ENCODE data around the gene SZRD1. TPM values are rescaled to one million over a fixed set of nuclear protein-coding genes. Genes with fewer than 3 reads are reported as not detected.

Gene SZRD1
- total and polyA plus RNA-seq, 2 of the 8 experiments (the other 6 are each of a cell fraction or from before 2014, with no cell fraction given) = 97.8 to 108 TPM

DNA sequence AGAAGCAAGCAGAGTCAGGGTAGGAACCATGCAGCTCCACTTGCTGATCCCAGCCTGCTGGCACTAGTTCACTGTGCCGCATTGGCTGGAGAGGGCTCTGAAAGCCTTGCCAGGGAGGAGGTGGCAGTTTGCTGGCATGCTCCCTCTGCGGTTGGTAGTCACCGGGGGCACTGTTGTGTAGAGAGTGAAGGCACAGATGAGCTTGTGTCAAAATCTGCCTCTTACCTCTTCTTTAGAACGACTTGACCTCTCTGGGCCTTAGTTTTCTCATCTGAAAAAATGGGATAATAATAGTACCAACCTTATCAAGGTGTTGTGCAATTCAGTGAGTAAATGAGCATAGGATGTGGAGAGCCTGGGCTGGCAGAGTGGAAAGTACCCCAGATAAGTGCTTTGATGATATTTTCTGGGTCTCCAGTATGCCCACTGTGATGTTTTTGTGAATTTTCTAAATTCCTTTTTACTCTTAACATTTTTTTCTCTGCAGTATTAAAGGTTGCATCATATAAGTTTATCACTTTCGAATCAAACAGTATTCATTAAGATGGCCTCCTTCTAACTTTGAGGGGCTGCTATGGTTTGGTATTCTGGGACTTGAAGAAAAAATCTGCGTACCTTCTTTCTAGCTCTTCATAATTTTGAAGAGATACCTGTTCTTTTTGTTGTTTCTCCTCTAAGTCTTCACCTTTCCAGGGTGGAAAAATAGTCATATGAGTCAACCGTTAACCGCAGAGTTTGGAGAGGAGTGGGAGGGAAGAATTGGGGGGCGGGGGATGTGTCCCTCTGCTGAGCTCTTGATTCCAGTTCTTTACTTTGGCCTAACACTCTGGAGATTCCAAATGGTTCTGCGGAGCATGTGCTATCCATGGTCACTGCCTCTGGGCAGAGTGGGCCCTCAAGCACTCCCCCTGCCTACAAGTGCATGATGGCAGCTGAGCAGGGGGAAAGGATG is 26.8 kb downstream of the SZRD1 start:
- peaks cover 4 to 50% of the 10 kb centered on the region in 2 experiments; a peak in 3 of 4 replicates for H3K79me2 ChIP-seq (ENCODE audit: control insufficient read depth in 1 of 2, insufficient read depth in 2 of 2, low read length in 2 of 2)
- POLR2A ChIA-PET (ENCODE audit: partially characterized antibody) = interaction anchor here (1.5 kb wide), 1 partner anchor 20 kb away, joined by 3 read pairs; no protein-coding TSS in a partner anchor
- no peak overlapping the region for H3K4me2 ChIP-seq (ENCODE audit: insufficient read depth in 1 of 2, low read depth in 2 of 2, low read length in 2 of 2)
- TF ChIP-seq CHD1 (IDR thresholded peaks at IDR 0.05; ENCODE audit: low read depth, low read length) = no peak
- TF ChIP-seq GABPA (IDR thresholded peaks at IDR 0.05; ENCODE audit: borderline replicate concordance, insufficient read depth, low read length) = no peak
- no peak for TF ChIP-seq CTBP2 (IDR thresholded peaks at IDR 0.05; ENCODE audit: borderline replicate concordance, insufficient read depth, insufficient read length, low read length)
- TF ChIP-seq, protein P1, sequence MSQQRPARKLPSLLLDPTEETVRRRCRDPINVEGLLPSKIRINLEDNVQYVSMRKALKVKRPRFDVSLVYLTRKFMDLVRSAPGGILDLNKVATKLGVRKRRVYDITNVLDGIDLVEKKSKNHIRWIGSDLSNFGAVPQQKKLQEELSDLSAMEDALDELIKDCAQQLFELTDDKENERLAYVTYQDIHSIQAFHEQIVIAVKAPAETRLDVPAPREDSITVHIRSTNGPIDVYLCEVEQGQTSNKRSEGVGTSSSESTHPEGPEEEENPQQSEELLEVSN (IDR thresholded peaks at IDR 0.05) = no peak
- TF ChIP-seq RAD21 (IDR thresholded peaks at IDR 0.05 in 1 of 2, conservative IDR thresholded peaks at IDR 0.05 in 1 of 2; ENCODE audit: low read depth in 2 of 2, low read length in 2 of 2) = peak; percentile 21 to 23; a peak in 2 of 4 replicates
- no peak for TF ChIP-seq EZH2 (IDR thresholded peaks at IDR 0.05; ENCODE audit: low read depth, low read length, severe bottlenecking)
- no peak for TF ChIP-seq EGR1 (IDR thresholded peaks at IDR 0.05; ENCODE audit: borderline replicate concordance, low read depth, low read length)
- TF ChIP-seq RBBP5 (IDR thresholded peaks at IDR 0.05; ENCODE audit: borderline replicate concordance, low read depth, low read length) = no peak
- TF ChIP-seq RXRA (IDR thresholded peaks at IDR 0.05; ENCODE audit: insufficient read depth, low read depth, low read length) = no peak

More for the DNA sequence above, 26.8 kb downstream of the SZRD1 start:
- H3K18ac ChIP-seq (ENCODE audit: extremely low read depth, low read length) = no peak overlapping the region
- no peaks in the 10 kb centered on the region for H3K9me3 ChIP-seq (ENCODE audit: insufficient read depth in 2 of 2, low read depth in 1 of 2, low read length in 1 of 2)
- 90% methylated on average over 10 of the region's 10 CpGs; no CpG with 5 or more reads in 1 of the 2 experiments for WGBS, 2 experiments (ENCODE audit: extremely low coverage in 1 of 2, insufficient coverage in 1 of 2, insufficient read length in 1 of 2, insufficient replicate concordance in 2 of 2, low coverage in 1 of 2, low lambda C conversion rate in 2 of 2, missing lambda C conversion rate in 1 of 2)
- H3K23ac ChIP-seq (ENCODE audit: insufficient read length) = no peak overlapping the region
- no peak overlapping the region for H3K9ac ChIP-seq (replicated peaks in 1 of 4; ENCODE audit: extremely low read depth in 1 of 4, low read depth in 3 of 4, low read length in 3 of 4)
- no peak overlapping the region for H3K27ac ChIP-seq (ENCODE audit: low read depth, low read length)
- no peak overlapping the region for H3K4me3 ChIP-seq (ENCODE audit: extremely low read depth in 1 of 4, insufficient read depth in 2 of 4, low read depth in 3 of 4, low read length in 4 of 4)
- CTCF ChIA-PET (ENCODE audit: partially characterized antibody) = interaction anchor here (0.6 to 2.2 kb wide), 10 partner anchors 8 to 46 kb away, joined by 3 to 6 read pairs (median 4); partner anchors contain the start of gene NECAP2
- no peak overlapping the region for H2BK5ac ChIP-seq (ENCODE audit: low read depth, low read length)
- H3K36me3 ChIP-seq (ENCODE audit: control insufficient read depth in 2 of 4, insufficient read depth in 4 of 4, low read length in 3 of 4) = peaks cover 3 to 19% (median 11%) of the 10 kb centered on the region in 4 experiments; a peak in 7 of 8 replicates
- no peak overlapping the region for H2AFZ ChIP-seq (ENCODE audit: low read length)
- H4K8ac ChIP-seq (ENCODE audit: extremely low read depth, insufficient read depth, low read length) = no peak overlapping the region
- FAIRE-seq (no peak), DNase-seq (ENCODE audit: low read depth in 1 of 2, low spot score in 2 of 2) (no peak)
- H2BK120ac ChIP-seq (replicated peaks; ENCODE audit: low read depth, low read length) = no peak overlapping the region
- no peak overlapping the region for H2BK12ac ChIP-seq (ENCODE audit: low read depth, low read length)
- H3K79me1 ChIP-seq (ENCODE audit: low read depth, low read length) = peaks cover 27% of the 10 kb centered on the region
- H3K56ac ChIP-seq (replicated peaks; ENCODE audit: insufficient read length, low read depth, low read length) = no peak overlapping the region
- no peak overlapping the region for H3K4ac ChIP-seq (replicated peaks; ENCODE audit: insufficient read length, low read depth, low read length)
- no peak overlapping the region for H4K91ac ChIP-seq (replicated peaks; ENCODE audit: insufficient read length, low read length)
- H4K20me1 ChIP-seq (replicated peaks in 1 of 2; ENCODE audit: control insufficient read depth in 1 of 2, insufficient read depth in 2 of 2, low read length in 2 of 2) = peaks cover 30 to 41% of the 10 kb centered on the region in 2 experiments
- no peak overlapping the region for H4K5ac ChIP-seq (ENCODE audit: insufficient read length, low read depth, low read length)
- H2AK5ac ChIP-seq (ENCODE audit: low read depth, low read length) = no peak overlapping the region
- H3K4me1 ChIP-seq (replicated peaks in 1 of 4; ENCODE audit: control insufficient read depth in 3 of 4, insufficient read depth in 4 of 4, low read length in 3 of 4) = peaks cover 5 to 23% (median 19%) of the 10 kb centered on the region in 4 experiments
- no peak overlapping the region for H3K14ac ChIP-seq (ENCODE audit: insufficient read length)
- H2BK20ac ChIP-seq (ENCODE audit: low read length) = no peak overlapping the region
- no peaks in the 10 kb centered on the region for H3K23me2 ChIP-seq (ENCODE audit: low read depth, low read length)
- no peaks in the 10 kb centered on the region for H3K27me3 ChIP-seq (replicated peaks in 1 of 4; ENCODE audit: control insufficient read depth in 3 of 4, extremely low read depth in 1 of 4, insufficient read depth in 3 of 4, low read length in 3 of 4)
- H2BK15ac ChIP-seq (ENCODE audit: low read length) = no peak overlapping the region

All from H1 (cell line).